Smooth muscle cell (in vitro differentiated cells): ENCODE results near the gene ANAPC10. TPM values are rescaled to one million over a fixed set of nuclear protein-coding genes. Genes with fewer than 3 reads are reported as not detected.
A peak's percentile ranks its signal among the peaks of the same experiment; 100 is the strongest.
"Not testable (repeated sequence)": the region's sequence is repeated elsewhere in the genome, so short reads cannot be mapped to it uniquely, and the experiment has no call there.

Experiments used
- DNase-seq: peaks from one replicate; lab custom pipeline; 2025; ENCODE audit not compliant: unreplicated experiment; lab: John Stamatoyannopoulos, UW
- H2AFZ ChIP-seq: fragments of 200-600 bp; sonication (generic); 2 replicates; pipeline ENCODE4 v1.6.0; 2016; ENCODE audit warnings: antibody characterized with exemption, low read depth, mild to moderate bottlenecking
- H3F3A ChIP-seq: fragments of 200-600 bp; sonication (generic); 2 replicates; pipeline ENCODE4 v1.6.0; 2017; ENCODE audit warnings: antibody characterized with exemption, low read depth
- H3K27ac ChIP-seq: fragments of 200-600 bp; sonication (generic); 2 replicates; pipeline ENCODE4 v1.5.1; 2016; ENCODE audit warnings: low read depth, mild to moderate bottlenecking
- H3K27me3 ChIP-seq: fragments of 200-600 bp; sonication (generic); 2 replicates; pipeline ENCODE4 v1.6.1; 2016; ENCODE audit warnings: low read depth, mild to moderate bottlenecking
- H3K36me3 ChIP-seq: fragments of 200-600 bp; sonication (generic); 2 replicates; pipeline ENCODE4 v1.5.1; 2016; ENCODE audit warnings: low read depth
- H3K4me1 ChIP-seq: fragments of 200-600 bp; sonication (generic); 2 replicates; pipeline ENCODE4 v1.5.1; 2016; ENCODE audit warnings: low read depth
- H3K4me2 ChIP-seq: fragments of 200-600 bp; sonication (generic); 2 replicates; pipeline ENCODE4 v1.6.0; 2016; ENCODE audit warnings: mild to moderate bottlenecking
- H3K4me3 ChIP-seq: fragments of 200-600 bp; sonication (generic); 2 replicates; pipeline ENCODE4 v1.5.1; 2016; ENCODE audit warnings: mild to moderate bottlenecking
- H3K79me2 ChIP-seq: fragments of 200-600 bp; sonication (generic); 2 replicates; pipeline ENCODE4 v1.6.0; 2016; ENCODE audit warnings: low read depth, mild to moderate bottlenecking
- H3K9ac ChIP-seq: fragments of 200-600 bp; sonication (generic); 2 replicates; pipeline ENCODE4 v1.6.0; 2016; ENCODE audit warnings: low read depth
- H3K9me3 ChIP-seq: fragments of 200-600 bp; sonication (generic); replicated peaks from 2 replicates; pipeline ENCODE4 v1.5.1; 2016; ENCODE audit warnings: low read depth
- H4K20me1 ChIP-seq: fragments of 200-600 bp; sonication (generic); 2 replicates; pipeline ENCODE4 v1.6.0; 2016; ENCODE audit warnings: low read depth
- WGBS: methylation state at CpG from one replicate; pipeline ENCODE4 v1.1.7; 2016; ENCODE audit warnings: low lambda C conversion rate; 5-methylcytosine and 5-hydroxymethylcytosine counted together
- polyA plus RNA-seq: library from polyadenylated mRNA; unstranded; fragments of >200 nt; fragmentation: Nextera tagmentation; extraction: Ambion mirVana; gene quantifications from 2 replicates; pipeline ENCODE4 v1.2.1, GENCODE V29; 2016
- total RNA-seq: library from RNA; depleted of rRNA; stranded (reverse); fragments of >200 nt; gene quantifications from 2 replicates; pipeline ENCODE4 v1.2.3, GENCODE V29; 2014
- TF ChIP-seq, protein P1 (sequence below): fragments of 200-600 bp; sonication (generic); IDR thresholded peaks from 2 replicates; pipeline ENCODE4 v1.5.1; 2017; ENCODE audit warnings: borderline replicate concordance, mild to moderate bottlenecking, antibody characterized with exemption; ENCODE audit not compliant: insufficient read depth, poor library complexity, severe bottlenecking

The ANAPC10 gene, protein sequence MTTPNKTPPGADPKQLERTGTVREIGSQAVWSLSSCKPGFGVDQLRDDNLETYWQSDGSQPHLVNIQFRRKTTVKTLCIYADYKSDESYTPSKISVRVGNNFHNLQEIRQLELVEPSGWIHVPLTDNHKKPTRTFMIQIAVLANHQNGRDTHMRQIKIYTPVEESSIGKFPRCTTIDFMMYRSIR
- 44.9 and 66.2 TPM in 2 replicates for total RNA-seq
- polyA plus RNA-seq: 23.3 and 28.0 TPM in 2 replicates

DNA sequence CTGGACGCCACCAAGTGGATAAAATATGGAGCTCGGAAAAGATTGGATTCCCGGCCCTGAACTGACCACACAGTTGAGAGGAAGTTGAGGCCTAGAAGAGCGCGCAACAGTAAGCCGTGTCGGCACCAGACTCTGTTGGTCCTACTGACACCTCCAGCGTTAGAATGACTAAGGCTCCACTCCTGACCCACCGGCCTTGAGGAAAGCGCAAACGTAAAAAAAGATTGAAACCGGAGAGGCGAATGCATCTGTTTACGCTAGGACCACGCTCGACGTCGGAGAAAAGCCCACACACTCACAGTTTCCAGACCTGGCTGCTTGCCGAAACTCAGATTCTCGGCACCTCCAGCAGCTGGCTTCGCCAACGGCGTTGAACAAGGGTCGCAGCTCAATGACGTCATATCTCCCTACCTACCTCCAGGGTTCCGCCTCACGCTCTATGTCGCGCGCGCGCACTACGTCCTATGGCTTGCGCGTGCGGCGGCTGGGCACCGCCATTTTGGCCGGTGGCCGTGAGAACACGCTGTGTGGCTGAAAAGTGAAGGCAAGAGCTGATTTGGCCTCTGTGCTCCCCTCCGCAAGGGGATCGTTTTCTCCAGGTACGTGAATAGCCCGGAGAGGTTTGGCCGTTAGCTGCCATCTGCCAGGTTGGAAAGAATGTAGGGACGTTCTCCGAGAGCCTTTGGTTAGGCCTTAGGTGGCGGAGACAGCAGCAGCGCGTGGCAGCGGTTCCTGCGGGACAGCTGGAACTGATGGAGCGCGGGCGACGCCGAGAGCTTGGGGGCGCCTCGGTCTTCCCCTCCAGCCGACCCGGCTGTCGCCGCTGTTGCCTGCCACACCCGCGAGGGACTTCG, at the start of gene ANAPC10, which contains the start of gene ABCE1:
Gene ANAPC10 (minus strand): TSS at position 376 of the 854 bp plus-strand sequence. CDS start 2,097 bp downstream, outside the sequence.
Gene ABCE1 (plus strand): TSS at position 491 of the 854 bp plus-strand sequence. CDS start 6,102 bp downstream, outside the sequence.
- Histone ChIP-seq H3K27ac (peak within 1 kb of the TSS; percentile 98), H3K4me2 (peak within 1 kb of the TSS; percentile 90), H3K27me3 (no peaks in the 10 kb centered on the region), H3K4me1 (peaks cover 24% of the 10 kb centered on the region), H2AFZ (peak within 1 kb of the TSS; percentile 97), H4K20me1 (peaks cover 25% of the 10 kb centered on the region), H3F3A (no peaks in the 10 kb centered on the region), H3K79me2 (peaks cover 90% of the 10 kb centered on the region), H3K36me3 (peaks cover 22% of the 10 kb centered on the region), H3K9ac (peak within 1 kb of the TSS; percentile 95), H3K9me3 (peaks cover 5% of the 10 kb centered on the region), H3K4me3 (peak within 1 kb of the TSS; percentile 77)
- peak; percentile 80 for DNase-seq
- TF ChIP-seq, protein P1, sequence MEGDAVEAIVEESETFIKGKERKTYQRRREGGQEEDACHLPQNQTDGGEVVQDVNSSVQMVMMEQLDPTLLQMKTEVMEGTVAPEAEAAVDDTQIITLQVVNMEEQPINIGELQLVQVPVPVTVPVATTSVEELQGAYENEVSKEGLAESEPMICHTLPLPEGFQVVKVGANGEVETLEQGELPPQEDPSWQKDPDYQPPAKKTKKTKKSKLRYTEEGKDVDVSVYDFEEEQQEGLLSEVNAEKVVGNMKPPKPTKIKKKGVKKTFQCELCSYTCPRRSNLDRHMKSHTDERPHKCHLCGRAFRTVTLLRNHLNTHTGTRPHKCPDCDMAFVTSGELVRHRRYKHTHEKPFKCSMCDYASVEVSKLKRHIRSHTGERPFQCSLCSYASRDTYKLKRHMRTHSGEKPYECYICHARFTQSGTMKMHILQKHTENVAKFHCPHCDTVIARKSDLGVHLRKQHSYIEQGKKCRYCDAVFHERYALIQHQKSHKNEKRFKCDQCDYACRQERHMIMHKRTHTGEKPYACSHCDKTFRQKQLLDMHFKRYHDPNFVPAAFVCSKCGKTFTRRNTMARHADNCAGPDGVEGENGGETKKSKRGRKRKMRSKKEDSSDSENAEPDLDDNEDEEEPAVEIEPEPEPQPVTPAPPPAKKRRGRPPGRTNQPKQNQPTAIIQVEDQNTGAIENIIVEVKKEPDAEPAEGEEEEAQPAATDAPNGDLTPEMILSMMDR: no peak
- WGBS: under 1% methylated on average over 60 of the region's 67 CpGs

DNA sequence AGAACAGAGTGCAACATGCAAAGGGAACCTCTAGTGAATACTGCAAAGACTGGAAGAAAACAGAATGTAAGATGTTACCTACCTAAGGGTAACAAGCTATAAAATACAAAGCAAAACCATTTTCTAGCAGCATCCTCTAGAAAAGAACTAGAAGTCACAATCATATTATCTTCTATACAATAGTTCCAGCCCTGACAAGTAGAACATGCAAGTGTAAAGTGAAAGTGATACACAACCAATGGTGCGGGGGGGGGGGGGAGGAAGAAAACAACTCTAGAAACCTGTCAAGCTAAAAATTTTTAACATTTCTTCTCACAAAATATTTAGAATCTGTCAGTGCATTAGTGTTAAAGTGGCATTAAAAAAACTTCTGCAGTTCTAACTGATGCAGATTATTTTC, 38.2 kb upstream of the ANAPC10 start:
- not testable (repeated sequence) for H4K20me1 ChIP-seq, H3K4me2 ChIP-seq, H2AFZ ChIP-seq, H3K4me3 ChIP-seq, H3K9ac ChIP-seq, H3K27ac ChIP-seq, H3K4me1 ChIP-seq, H3K27me3 ChIP-seq, H3K79me2 ChIP-seq, H3K9me3 ChIP-seq, DNase-seq, H3F3A ChIP-seq
- WGBS: 57% methylated on average over 1 of the region's 1 CpG
- H3K36me3 ChIP-seq: peaks cover 17% of the 10 kb centered on the region

DNA sequence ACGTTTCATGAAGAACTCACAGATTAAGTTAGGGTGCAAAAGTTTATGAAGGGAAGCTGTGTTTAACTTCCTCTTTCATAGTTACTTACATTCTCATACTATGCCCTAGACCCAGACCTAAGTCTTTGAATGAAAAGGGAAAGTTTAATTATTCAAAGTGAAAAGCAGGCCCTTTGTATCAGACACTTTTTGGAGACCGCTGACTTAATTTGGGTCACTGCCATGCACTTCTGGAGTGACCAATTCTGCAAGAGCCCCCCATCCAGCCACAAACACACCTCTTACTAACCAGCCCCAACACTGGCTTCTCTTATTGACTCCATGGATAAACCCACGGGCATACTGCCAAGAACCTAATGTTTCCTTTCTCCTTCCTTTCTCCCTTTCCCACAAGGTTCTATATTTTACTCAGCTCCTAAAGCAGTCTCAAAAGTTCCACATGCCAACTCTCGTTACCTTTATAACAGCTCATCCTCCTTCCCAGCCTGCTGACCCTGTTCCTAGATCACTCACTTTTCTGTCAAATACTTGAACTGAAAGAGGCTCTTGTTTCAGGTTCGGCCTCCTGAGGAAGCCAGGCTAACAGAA, 34.6 kb upstream of the ANAPC10 start:
- DNase-seq: no peak
- Histone ChIP-seq H3K4me1 (no peaks in the 10 kb centered on the region), H3K4me2 (no peak overlapping the region), H3K27me3 (no peaks in the 10 kb centered on the region), H3K9ac (no peak overlapping the region), H3K79me2 (no peaks in the 10 kb centered on the region), H2AFZ (no peak overlapping the region), H3K9me3 (no peaks in the 10 kb centered on the region), H3K27ac (peak overlapping the region; percentile 15), H3K36me3 (no peaks in the 10 kb centered on the region), H3F3A (peaks cover 10% of the 10 kb centered on the region), H4K20me1 (no peaks in the 10 kb centered on the region), H3K4me3 (no peak overlapping the region)
- TF ChIP-seq, protein P1: no peak
- WGBS: 94% methylated on average over 5 of the region's 5 CpGs

DNA sequence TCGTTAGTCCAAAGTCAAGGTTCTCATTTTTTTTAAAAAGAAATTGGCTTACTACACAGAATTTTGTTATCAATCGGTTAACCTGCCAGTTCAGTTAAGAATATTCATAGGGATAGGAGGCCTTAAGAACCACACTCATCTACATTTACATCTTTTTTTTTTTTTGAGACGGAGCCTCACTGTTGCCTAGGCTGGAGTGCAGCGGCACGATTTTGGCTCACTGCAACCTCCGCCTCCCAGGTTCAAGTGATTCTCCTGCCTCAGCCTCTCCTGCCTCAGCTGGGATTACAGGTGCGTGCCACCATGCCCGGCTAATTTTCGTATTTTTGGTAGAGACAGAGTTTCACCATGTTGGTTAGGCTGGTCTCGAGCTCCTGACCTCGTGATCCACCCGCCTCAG, 33.9 kb upstream of the ANAPC10 start:
- no peak for DNase-seq
- Histone ChIP-seq H4K20me1 (no peaks in the 10 kb centered on the region), H3K4me2 (no peak overlapping the region), H3K4me1 (no peaks in the 10 kb centered on the region), H3K27me3 (no peaks in the 10 kb centered on the region), H3K9ac (no peak overlapping the region), H3F3A (peaks cover 10% of the 10 kb centered on the region), H3K36me3 (no peaks in the 10 kb centered on the region), H3K79me2 (no peaks in the 10 kb centered on the region), H3K27ac (peak overlapping the region; percentile 45), H2AFZ (no peak overlapping the region), H3K9me3 (no peaks in the 10 kb centered on the region), H3K4me3 (no peak overlapping the region)
- 99% methylated on average over 12 of the region's 12 CpGs for WGBS
- TF ChIP-seq, protein P1: no peak
